ENCODE results near the gene IGDCC3.

The IGDCC3 gene

DNA sequence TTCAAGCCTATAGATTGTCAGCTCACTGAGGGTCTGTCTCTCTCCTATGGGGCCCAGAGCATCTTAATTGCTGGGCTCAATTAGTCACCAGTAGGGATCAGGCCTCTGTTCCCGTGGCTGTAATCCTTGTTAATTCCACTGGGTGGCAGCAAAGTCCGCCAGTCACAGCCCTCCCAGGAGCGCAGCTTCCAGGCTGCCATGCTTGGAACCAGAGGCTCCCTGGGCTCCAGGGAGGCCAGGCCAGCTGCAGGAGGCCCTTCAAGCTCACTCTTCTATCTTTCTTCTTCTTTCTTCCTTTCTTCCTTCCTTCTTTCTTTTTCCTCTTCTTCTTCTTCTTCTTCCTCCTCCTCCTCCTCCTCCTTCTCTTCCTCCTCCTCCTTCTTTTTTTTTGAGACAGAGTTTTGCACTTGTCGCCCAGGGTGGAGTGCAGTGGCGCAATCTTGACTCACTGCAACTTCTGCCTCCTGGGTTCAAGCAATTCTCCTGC is 58.9 kb downstream of the IGDCC3 start:
- peak; percentile 95 for DNase-seq

- no peak for DNase-seq
These were observed 65.3 kb downstream of the IGDCC3 start for GRCh38 chr15:65312400-65312916.

DNA sequence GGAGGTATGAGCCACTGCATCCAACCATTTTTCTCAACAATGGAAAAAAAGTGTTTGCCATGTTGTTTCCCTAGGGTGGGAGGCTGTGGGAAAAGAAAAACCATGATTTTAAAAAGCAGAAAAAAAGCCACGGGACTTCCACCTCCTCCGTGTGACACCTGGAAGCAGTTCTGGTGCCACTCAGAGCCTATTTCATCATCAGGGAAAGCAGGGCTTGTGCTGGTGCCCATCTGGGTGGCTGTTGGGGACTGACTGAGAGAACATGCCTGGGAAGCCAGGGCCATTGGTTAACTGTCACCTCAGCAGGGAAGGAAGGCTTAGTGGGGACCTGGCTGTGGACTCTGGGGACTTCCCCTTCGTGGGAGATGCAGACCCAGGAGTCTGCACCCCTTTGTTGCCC is 66.0 kb downstream of the IGDCC3 start:
- no peak for DNase-seq

DNA sequence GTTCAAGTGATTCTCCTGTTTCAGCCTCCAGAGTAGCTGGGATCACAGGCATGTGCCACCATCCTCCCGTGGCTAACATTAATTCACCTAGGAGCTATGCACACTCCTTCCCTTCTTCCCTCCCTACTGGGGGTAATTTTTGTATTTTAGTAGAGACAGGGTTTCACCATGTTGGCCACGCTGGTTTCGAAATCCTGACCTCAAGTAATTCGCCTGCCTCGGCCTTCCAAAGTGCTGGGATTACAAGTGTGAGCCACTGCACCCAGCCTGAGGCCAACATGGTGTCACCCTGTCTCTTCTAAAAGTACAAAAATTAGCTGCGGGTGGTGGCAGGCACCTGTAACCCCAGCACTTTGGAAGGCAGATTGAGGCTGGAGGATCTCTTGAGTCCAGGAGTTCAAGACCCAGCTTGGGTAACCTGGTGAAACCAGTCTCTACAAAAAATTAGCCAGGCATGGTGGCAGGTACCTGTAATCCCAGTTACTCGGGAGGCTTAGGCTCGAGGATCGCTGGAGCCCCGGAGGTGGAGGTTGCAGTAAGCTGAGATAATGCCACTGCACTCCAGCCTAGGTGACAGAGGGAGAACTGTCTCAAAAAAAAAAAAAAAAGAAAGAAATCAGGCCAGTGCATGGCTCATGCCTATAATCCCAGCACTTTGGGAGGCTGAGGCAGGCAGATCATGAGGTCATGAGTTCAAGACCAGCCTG is 67.2 kb downstream of the IGDCC3 start:
- DNase-seq, result no peak

DNA sequence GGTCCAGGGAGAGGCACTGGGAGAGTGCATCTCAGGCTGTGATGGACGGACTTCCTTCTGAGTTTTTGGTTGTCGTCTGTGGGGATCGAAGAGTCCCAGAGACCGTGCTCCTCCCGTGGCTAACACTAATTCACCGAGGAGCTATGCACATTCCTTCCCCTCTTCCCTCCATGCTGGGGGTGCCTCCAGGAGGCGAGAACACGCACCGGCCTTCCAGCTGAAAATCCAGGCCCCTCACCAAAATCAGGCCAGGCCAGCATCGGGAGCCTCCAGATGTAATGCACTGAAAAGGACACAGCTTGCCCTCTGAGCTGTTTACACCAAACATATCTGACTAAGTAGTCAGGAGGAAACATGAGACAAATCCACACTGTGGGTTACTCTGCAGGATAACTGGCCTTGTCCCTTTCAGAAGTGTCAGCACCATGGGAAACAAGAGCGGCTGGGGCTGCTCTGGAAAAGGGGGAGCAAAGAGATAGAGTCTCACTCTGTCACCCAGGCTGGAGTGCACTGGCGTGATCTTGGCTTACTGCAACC is 67.9 kb downstream of the IGDCC3 start:
- peak; percentile 57 for DNase-seq

- no peak for DNase-seq
These were observed 69.8 kb downstream of the IGDCC3 start for GRCh38 chr15:65307978-65308377.

GRCh38 chr15:65306551-65306950 is 71.3 kb downstream of the IGDCC3 start:
- DNase-seq, result no peak

DNA sequence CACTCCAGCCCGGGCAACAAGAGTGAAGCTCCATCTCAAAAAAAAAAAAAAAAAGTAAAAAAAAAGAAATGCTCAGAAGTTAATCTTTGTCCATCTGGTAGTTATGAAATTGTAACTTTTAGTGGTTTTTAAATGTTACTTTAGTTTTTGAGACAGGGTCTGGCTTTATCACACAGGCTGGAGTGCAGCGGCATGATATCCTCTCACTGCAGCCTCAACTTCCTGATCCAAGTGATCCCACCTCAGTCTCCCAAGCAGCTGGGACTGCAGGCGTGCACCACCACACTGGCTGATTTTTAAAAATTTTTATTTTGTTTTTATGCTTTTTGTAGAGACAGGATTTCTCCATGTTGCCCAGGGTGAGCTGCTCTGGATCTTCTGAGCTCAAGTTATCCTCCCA is 72.0 kb downstream of the IGDCC3 start:
- no peak for DNase-seq

- no peak for DNase-seq
These were observed 72.5 kb downstream of the IGDCC3 start for GRCh38 chr15:65305150-65305758.

DNA sequence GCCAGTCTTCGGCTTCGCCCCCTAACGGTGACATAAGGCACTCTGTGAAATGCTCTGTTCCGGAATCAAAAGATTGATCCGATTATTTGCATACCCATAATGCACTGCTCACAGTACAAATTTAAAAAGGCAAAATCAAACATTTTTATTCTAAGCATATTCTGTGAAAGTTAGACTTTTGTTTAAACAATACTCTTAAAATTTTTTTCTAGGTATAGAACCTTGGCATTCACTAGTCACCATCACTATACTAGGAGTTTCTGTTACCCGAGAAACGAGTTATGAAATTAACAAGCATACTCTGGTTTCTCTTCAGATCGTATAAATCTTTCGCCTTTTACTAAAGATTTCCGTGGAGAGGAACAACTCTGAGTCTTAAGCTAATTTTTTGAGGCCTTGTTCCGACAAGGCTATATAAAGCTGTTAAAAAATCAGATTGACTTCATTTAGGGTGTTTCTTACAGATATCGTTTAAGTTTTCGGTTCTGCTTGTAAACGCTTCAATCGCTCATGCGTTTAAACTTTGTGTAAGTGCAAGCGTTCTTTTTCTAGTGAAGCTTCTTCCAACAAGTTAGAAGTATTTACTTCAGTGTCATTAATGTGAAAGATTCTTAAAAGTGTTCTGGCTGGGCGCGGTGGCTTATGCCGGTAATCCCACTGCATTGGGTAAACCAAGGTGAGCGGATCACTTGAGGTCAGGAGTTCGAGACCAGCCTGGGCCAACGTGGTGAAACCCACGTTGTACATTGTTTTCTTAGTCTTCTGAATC is 73.2 kb downstream of the IGDCC3 start, which contains the start of gene RNU5B-1:
Gene RNU5B-1, plus strand, starts transcription at position 297 of the 769 bp plus-strand sequence.
- DNase-seq, result peak; percentile 96

DNA sequence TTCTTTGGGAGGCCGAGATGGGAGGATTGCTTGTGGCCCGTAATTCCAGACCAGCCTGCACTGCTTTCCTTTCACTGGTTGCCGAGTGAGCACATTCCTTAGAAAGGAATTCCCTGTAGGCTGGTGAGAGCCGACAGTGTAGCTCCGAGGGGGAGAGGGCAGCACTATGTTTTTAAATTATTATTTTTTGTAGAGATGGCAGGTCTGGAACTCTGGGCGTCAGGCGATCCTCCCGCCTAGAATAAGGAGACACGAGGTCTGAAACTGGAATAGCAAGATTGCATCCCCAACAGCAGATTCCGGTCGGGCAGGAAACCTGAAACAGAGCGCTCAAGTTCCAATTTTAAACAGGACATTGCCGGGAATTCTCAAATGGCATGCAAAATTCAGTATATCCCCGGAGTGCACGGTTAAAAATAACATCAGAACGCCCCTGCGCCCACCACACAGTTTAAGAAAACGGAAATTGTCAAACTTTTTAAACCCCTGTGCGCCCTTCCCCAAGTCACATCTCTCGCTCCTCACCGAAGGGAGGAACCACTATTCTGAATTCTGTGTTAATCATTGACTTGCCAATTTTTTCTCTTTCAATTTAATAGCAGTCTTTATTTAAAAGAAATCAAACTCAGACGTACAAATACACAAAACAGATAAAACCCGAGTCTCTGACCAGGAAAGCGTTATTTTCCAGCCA is 74.0 kb downstream of the IGDCC3 start:
- peak; percentile 86 for DNase-seq

DNA sequence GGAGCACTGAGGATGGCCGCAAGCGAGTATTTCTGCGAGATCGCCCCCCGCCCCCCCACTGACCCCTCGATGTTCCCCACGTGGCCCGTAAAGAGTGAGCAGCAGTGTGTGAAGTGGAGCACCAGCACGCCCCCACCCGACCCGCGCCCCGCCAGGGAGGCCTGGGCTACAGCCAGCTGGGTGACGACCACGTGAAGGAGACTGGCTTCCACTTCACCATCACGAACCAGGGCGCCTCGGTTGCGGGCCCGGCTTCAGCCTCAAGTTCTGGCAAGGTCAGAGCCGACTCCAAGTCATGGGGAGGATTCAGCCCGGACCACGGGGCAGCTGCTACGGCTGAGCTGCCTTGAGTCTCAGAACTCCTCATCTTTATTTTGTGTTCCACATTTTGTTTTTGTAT is 75.7 kb downstream of the IGDCC3 start:
- no peak for DNase-seq

- peak; percentile 83 for DNase-seq
These were observed 76.8 kb downstream of the IGDCC3 start for GRCh38 chr15:65300924-65301441.

GRCh38 chr15:65298731-65299130 is 79.1 kb downstream of the IGDCC3 start:
- DNase-seq, result no peak

GRCh38 chr15:65292938-65293518 is 84.8 kb downstream of the IGDCC3 start:
- no peak for DNase-seq

DNA sequence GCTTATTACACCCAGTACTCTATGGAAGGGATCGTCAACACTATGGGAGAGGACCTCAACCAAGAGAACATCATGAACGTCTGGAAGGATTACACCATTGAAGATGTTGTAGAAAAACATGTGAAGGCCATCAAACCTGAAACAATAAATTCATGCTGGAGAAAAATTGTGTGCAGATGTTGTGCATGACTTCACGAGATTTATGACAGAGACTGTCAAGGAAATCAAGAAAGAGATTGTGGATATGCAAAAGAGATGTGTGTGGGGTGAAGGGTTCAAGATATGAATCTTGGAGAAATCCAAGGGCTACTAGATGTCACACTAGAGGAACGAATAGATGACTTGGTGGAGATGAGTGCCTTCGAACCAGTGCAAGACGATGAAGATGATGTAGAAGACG is 87.6 kb downstream of the IGDCC3 start:
- no peak for DNase-seq

DNA sequence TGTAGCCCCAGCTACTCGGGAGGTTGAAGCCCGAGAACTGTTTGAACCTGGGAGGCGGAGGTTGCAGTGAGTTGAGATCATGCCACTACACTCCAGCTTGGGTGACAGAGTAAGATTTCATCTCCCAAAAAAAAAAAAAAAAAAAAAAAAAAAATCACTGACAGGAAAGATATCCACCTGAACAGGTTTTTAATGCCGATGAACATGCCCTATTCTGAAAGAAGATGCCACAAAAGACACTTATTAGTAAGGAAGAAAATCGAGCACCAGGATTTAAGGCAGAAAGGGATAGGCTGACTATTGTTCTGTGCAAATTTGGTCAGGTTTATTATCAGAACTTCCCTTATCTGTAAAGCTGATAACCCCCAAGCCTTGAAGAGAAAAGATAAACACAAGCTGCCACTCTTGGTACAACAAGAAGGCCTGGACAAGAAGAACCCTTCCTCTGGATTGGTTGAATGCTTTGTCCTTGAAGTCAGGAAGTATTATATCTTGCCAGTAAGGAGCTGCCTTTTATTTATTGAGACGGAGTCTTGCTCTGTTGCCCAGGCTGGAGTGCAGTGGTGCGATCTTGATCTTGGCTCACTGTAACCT is 88.4 kb downstream of the IGDCC3 start:
- no peak for DNase-seq

- no peak for DNase-seq
These were observed 90.3 kb downstream of the IGDCC3 start for GRCh38 chr15:65287520-65287855.

GRCh38 chr15:65286704-65287519 is 90.9 kb downstream of the IGDCC3 start, which contains the start of gene PARP16:
TSS of gene PARP16 (minus strand) at chr15:65286883. CDS start at chr15:65286426, 457 bp downstream.
- peak; percentile 97 for DNase-seq

GRCh38 chr15:65286069-65286703 is 91.6 kb downstream of the IGDCC3 start:
- DNase-seq, result peak; percentile 85

Measured in islet precursor cell (in vitro differentiated cells).